WTC11 (cell line): ENCODE data around the gene LARP4B. TPM values are rescaled to one million over a fixed set of nuclear protein-coding genes. Genes with fewer than 3 reads are reported as not detected.

ENCODE experiments used
- ATAC-seq: fragments of 200-7000 bp; cut with Tn5 transposase; 2 replicates; pipeline ENCODE4 v1.10.0; 2021; ENCODE audit warnings: mild to moderate bottlenecking, moderate library complexity
- CTCF ChIA-PET: fragments of 300-600 bp; sonication (Branson Sonifier 250); formaldehyde crosslinking; loops from one replicate; lab custom pipeline; 2021; ENCODE audit warnings: antibody characterized with exemption; lab: Charles Lee
- POLR2A ChIA-PET: fragments of 350-600 bp; sonication (Branson Sonifier 250); formaldehyde crosslinking; loops from one replicate; lab custom pipeline; 2021; ENCODE audit warnings: antibody characterized with exemption; lab: Charles Lee
- DNase-seq: peaks from one replicate; pipeline ENCODE4 v3.0.0; 2021; ENCODE audit warnings: low spot score
- H3K27ac Mint-ChIP-seq: 2 replicates; pipeline ENCODE4 v1.8.0; 2021; ENCODE audit warnings: mixed read lengths
- H3K27me3 Mint-ChIP-seq: 2 replicates; pipeline ENCODE4 v1.8.0; 2021; ENCODE audit warnings: low read depth, mild to moderate bottlenecking, moderate library complexity, mixed read lengths
- H3K36me3 Mint-ChIP-seq: 2 replicates; pipeline ENCODE4 v1.8.0; 2021; ENCODE audit warnings: mixed read lengths
- H3K4me1 Mint-ChIP-seq: 2 replicates; pipeline ENCODE4 v1.8.0; 2022; ENCODE audit warnings: mixed read lengths
- H3K4me3 Mint-ChIP-seq: 2 replicates; pipeline ENCODE4 v1.8.0; 2021; ENCODE audit warnings: mild to moderate bottlenecking, moderate library complexity, mixed read lengths
- H3K9me3 Mint-ChIP-seq: 2 replicates; pipeline ENCODE4 v1.8.0; 2021; ENCODE audit warnings: mixed read lengths
- AR ChIP-seq: fragments of 250-450 bp; sonication (Bioruptor Pico); IDR thresholded peaks from 2 replicates; pipeline ENCODE4 v1.9.0; 2021; ENCODE audit warnings: mild to moderate bottlenecking
- ATF3 ChIP-seq: sonication (generic); formaldehyde crosslinking; conservative IDR thresholded peaks from 2 replicates; pipeline ENCODE4 v1.8.1; 2022; ENCODE audit warnings: mild to moderate bottlenecking, missing genetic modification reagents
- ERG ChIP-seq: fragments of 250-450 bp; sonication (Bioruptor Pico); IDR thresholded peaks from 2 replicates; pipeline ENCODE4 v1.8.0; 2021; ENCODE audit warnings: mild to moderate bottlenecking
- ETV6 ChIP-seq: sonication (generic); formaldehyde crosslinking; IDR thresholded peaks from 2 replicates; pipeline ENCODE4 v1.8.1; 2022; ENCODE audit warnings: mild to moderate bottlenecking, missing genetic modification reagents
- FOXK1 ChIP-seq: sonication (generic); formaldehyde crosslinking; IDR thresholded peaks from 2 replicates; pipeline ENCODE4 v1.8.0; 2022; ENCODE audit warnings: mild to moderate bottlenecking, moderate library complexity, missing genetic modification reagents
- GTF2I ChIP-seq: fragments of 250-450 bp; sonication (Bioruptor Pico); conservative IDR thresholded peaks from 2 replicates; pipeline ENCODE4 v1.4.0; 2021; ENCODE audit warnings: mild to moderate bottlenecking
- HMGA2 ChIP-seq: fragments of 250-450 bp; sonication (Bioruptor Pico); IDR thresholded peaks from 2 replicates; pipeline ENCODE4 v1.4.0; 2021; ENCODE audit warnings: mild to moderate bottlenecking, moderate library complexity
- JAZF1 ChIP-seq: fragments of 250-450 bp; sonication (Bioruptor Pico); IDR thresholded peaks from 2 replicates; pipeline ENCODE4 v1.9.0; 2021; ENCODE audit warnings: moderate library complexity, mild to moderate bottlenecking, inconsistent platforms
- MAX ChIP-seq: sonication (generic); formaldehyde crosslinking; IDR thresholded peaks from 2 replicates; pipeline ENCODE4 v1.8.0; 2022; ENCODE audit warnings: mild to moderate bottlenecking, missing genetic modification reagents
- NR2C2 ChIP-seq: sonication (generic); formaldehyde crosslinking; IDR thresholded peaks from 2 replicates; pipeline ENCODE4 v1.8.0; 2022; ENCODE audit warnings: mild to moderate bottlenecking, missing genetic modification reagents
- NR3C1 ChIP-seq: sonication (generic); formaldehyde crosslinking; conservative IDR thresholded peaks from 2 replicates; pipeline ENCODE4 v1.8.1; 2023; ENCODE audit warnings: low read depth, mild to moderate bottlenecking, missing genetic modification reagents
- SP1 ChIP-seq: sonication (generic); formaldehyde crosslinking; conservative IDR thresholded peaks from 2 replicates; pipeline ENCODE4 v1.8.1; 2022; ENCODE audit warnings: missing genetic modification reagents
- ZBTB43 ChIP-seq: sonication (generic); formaldehyde crosslinking; IDR thresholded peaks from 2 replicates; pipeline ENCODE4 v1.8.1; 2023; ENCODE audit warnings: mild to moderate bottlenecking, missing genetic modification reagents
- ZNF281 ChIP-seq: sonication (generic); formaldehyde crosslinking; IDR thresholded peaks from 2 replicates; pipeline ENCODE4 v1.8.0; 2023; ENCODE audit warnings: mild to moderate bottlenecking, missing genetic modification reagents
- ZNF512 ChIP-seq: sonication (generic); formaldehyde crosslinking; IDR thresholded peaks from 2 replicates; pipeline ENCODE4 v1.8.1; 2022; ENCODE audit warnings: missing genetic modification reagents, borderline replicate concordance
- total RNA-seq: library from RNA; stranded (reverse); gene quantifications from 3 replicates; pipeline ENCODE4 v1.2.3, GENCODE V29; 2021

LARP4B gene
- total RNA-seq, 1 experiment from 2014 or later, result 87.1 TPM

GRCh38 chr10:841535-841934 lies 90.0 kb downstream of the LARP4B start:
- CTCF ChIA-PET, result interaction anchor here (1.2 kb wide), 1 partner anchor 53 kb away, joined by 3 read pairs; no protein-coding TSS in a partner anchor
- POLR2A ChIA-PET, result interaction anchor here (0.6 kb wide), 1 partner anchor 551 kb away, joined by 3 read pairs; no protein-coding TSS in a partner anchor
- TF ChIP-seq ZNF512, result no peak
- no peak for TF ChIP-seq MAX (CRISPR knock-in tag)
- TF ChIP-seq SP1 (CRISPR knock-in tag), result no peak
- no peak for TF ChIP-seq ETV6 (CRISPR knock-in tag)
- no peak for TF ChIP-seq NR3C1 (CRISPR knock-in tag)
- TF ChIP-seq GTF2I (CRISPR knock-in tag), result no peak
- Mint-ChIP-seq H3K27me3 (no peaks in the 10 kb centered on the region), H3K27ac (no peak overlapping the region), H3K36me3 (peaks cover 38% of the 10 kb centered on the region), H3K9me3 (no peaks in the 10 kb centered on the region), H3K4me3 (no peak overlapping the region), H3K4me1 (no peaks in the 10 kb centered on the region)
- no peak for DNase-seq
- no peak for ATAC-seq

- H3K36me3 Mint-ChIP-seq, result peaks cover 44% of the 10 kb centered on the region
- ChIA-PET CTCF (no interaction called here), POLR2A (interaction anchor here (0.9 kb wide), 1 partner anchor 12 kb away, joined by 4 read pairs; no protein-coding TSS in a partner anchor)
- DNase-seq (no peak), ATAC-seq (no peak)
- no peaks in the 10 kb centered on the region for H3K27me3 Mint-ChIP-seq
- H3K4me3 Mint-ChIP-seq, result no peak overlapping the region
- H3K27ac Mint-ChIP-seq, result no peak overlapping the region
- H3K9me3 Mint-ChIP-seq, result no peaks in the 10 kb centered on the region
- no peak for TF ChIP-seq NR2C2 (CRISPR knock-in tag)
- TF ChIP-seq ATF3 (CRISPR knock-in tag), result no peak
- no peak for TF ChIP-seq ETV6 (CRISPR knock-in tag)
- no peak for TF ChIP-seq ERG (CRISPR knock-in tag)
- no peak for TF ChIP-seq AR
- no peak for TF ChIP-seq ZBTB43
- TF ChIP-seq FOXK1 (CRISPR knock-in tag), result no peak
- TF ChIP-seq MAX (CRISPR knock-in tag), result no peak
- no peak for TF ChIP-seq ZNF281 (CRISPR knock-in tag)
- no peak for TF ChIP-seq JAZF1 (CRISPR knock-in tag)
- TF ChIP-seq HMGA2, result no peak
- no peaks in the 10 kb centered on the region for H3K4me1 Mint-ChIP-seq
These were observed 91.8 kb downstream of the LARP4B start for GRCh38 chr10:839550-840205.
